ENCODE data around the gene PLXNA4.

PLXNA4 gene

DNA sequence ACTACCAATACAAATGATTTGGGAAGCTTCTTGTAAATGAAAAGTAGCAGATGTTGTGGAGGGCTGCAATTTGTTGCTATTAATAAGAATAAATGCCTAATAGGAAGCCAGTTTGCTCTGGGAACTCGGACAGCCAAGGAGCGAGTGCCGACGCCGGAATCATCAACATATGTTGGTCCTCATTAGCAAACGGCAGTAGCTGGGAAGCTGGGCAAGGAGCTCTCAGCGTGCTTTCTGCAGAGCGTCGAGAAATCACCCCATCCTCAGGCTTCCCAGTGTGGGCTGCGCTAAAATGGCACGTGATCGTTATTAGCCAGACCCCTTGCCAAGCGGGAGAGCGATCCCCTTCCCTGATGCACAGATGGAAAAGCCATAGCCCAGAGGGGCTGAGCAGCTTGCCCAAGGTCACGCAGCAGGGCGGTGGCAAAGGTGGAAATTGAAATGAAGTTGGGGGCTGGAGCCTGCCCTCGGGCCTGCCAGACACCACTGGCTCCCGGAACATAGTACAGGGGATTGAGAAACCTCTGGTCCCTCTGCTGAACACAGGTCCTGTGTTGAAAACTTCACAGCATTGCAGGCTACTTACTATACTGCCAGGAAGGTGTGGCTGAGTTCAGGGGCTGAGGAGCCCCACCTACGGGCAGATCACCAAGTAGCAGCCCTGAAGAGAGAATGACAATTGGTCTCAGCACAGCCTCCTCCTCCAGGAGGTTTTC lies 326.9 kb downstream of the PLXNA4 start:
- H2AFZ ChIP-seq (ENCODE audit: insufficient read depth, low read length, poor library complexity) = no peak overlapping the region
- no peak overlapping the region for H3K4me3 ChIP-seq (ENCODE audit: low read depth, low read length)
- no peaks in the 10 kb centered on the region for H3K79me2 ChIP-seq (ENCODE audit: control insufficient read depth, insufficient read depth, low read length, poor library complexity)
- no CpG with 5 or more reads among the region's 19 CpGs for WGBS (ENCODE audit: extremely low coverage, insufficient coverage, insufficient read length)
- no peaks in the 10 kb centered on the region for H3K79me1 ChIP-seq (ENCODE audit: low read length)
- no peak overlapping the region for H2BK120ac ChIP-seq (ENCODE audit: insufficient read depth, low read length, poor library complexity)
- H2BK5ac ChIP-seq (ENCODE audit: low read depth, low read length, poor library complexity) = no peak overlapping the region
- H3K4me1 ChIP-seq (ENCODE audit: control insufficient read depth in 1 of 2, insufficient read depth in 2 of 2, low read length in 2 of 2) = no peaks in the 10 kb centered on the region
- no peak overlapping the region for H3K4ac ChIP-seq (ENCODE audit: low read depth, low read length)
- no peak overlapping the region for H3K4me2 ChIP-seq (ENCODE audit: low read length)
- no peak overlapping the region for H2BK12ac ChIP-seq (ENCODE audit: low read length)
- H4K8ac ChIP-seq (ENCODE audit: low read depth, low read length) = no peak overlapping the region
- peak; percentile 19 to 22 for DNase-seq
- no peak overlapping the region for H3K27ac ChIP-seq (ENCODE audit: low read depth, low read length)
- no peak overlapping the region for H4K91ac ChIP-seq (ENCODE audit: low read depth, low read length)
- no peak overlapping the region for H3K9ac ChIP-seq (ENCODE audit: low read length)
- H2AK5ac ChIP-seq (ENCODE audit: low read length) = no peak overlapping the region
- no peak overlapping the region for H3K18ac ChIP-seq (ENCODE audit: low read length)
- H3K36me3 ChIP-seq (ENCODE audit: control insufficient read depth in 1 of 2, insufficient read depth in 2 of 2, low read length in 2 of 2) = no peaks in the 10 kb centered on the region
- peaks cover 4% of the 10 kb centered on the region for H3K9me3 ChIP-seq (ENCODE audit: insufficient read depth, low read depth, low read length)
- no peak overlapping the region for H3K14ac ChIP-seq (ENCODE audit: low read length)
- H3K23ac ChIP-seq (ENCODE audit: low read length) = no peak overlapping the region
- H4K12ac ChIP-seq (ENCODE audit: low read depth, low read length) = no peak overlapping the region
- H3K27me3 ChIP-seq (ENCODE audit: insufficient read depth, low read length) = no peaks in the 10 kb centered on the region

DNA sequence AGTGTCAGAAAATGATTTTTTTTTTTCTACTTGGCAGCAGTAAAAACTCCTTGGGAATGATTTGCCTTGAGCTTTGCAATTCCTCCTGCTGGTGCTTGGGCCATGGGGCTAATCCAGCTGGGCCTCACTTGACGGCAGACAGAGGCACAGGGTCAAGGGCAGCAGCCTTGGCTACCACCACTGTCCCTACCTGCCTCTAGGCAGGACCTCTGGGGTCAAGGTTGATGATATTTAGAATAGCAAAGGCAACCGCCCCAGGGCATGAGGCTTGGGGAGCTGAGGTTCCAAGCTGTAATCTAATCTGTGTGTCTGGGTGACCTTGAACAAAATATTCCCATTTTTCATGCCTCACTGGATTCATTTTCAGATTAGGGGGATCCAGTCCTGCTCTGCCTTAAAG lies 327.4 kb downstream of the PLXNA4 start:
- no peak overlapping the region for H2AK5ac ChIP-seq (ENCODE audit: low read length)
- no peak overlapping the region for H3K4me2 ChIP-seq (ENCODE audit: low read length)
- no peaks in the 10 kb centered on the region for H3K79me2 ChIP-seq (ENCODE audit: control insufficient read depth, insufficient read depth, low read length, poor library complexity)
- H3K18ac ChIP-seq (ENCODE audit: low read length) = no peak overlapping the region
- H3K9me3 ChIP-seq (ENCODE audit: insufficient read depth, low read depth, low read length) = peaks cover 4% of the 10 kb centered on the region
- H4K8ac ChIP-seq (ENCODE audit: low read depth, low read length) = no peak overlapping the region
- H2AFZ ChIP-seq (ENCODE audit: insufficient read depth, low read length, poor library complexity) = no peak overlapping the region
- H3K36me3 ChIP-seq (ENCODE audit: control insufficient read depth in 1 of 2, insufficient read depth in 2 of 2, low read length in 2 of 2) = no peaks in the 10 kb centered on the region
- no peak overlapping the region for H2BK12ac ChIP-seq (ENCODE audit: low read length)
- H3K4me1 ChIP-seq (ENCODE audit: control insufficient read depth in 1 of 2, insufficient read depth in 2 of 2, low read length in 2 of 2) = no peaks in the 10 kb centered on the region
- no CpG with 5 or more reads among the region's 2 CpGs for WGBS (ENCODE audit: extremely low coverage, insufficient coverage, insufficient read length)
- no peaks in the 10 kb centered on the region for H3K27me3 ChIP-seq (ENCODE audit: insufficient read depth, low read length)
- no peak overlapping the region for H3K27ac ChIP-seq (ENCODE audit: low read depth, low read length)
- no peak overlapping the region for H3K4me3 ChIP-seq (ENCODE audit: low read depth, low read length)
- no peak overlapping the region for H3K9ac ChIP-seq (ENCODE audit: low read length)
- DNase-seq = no peak
- H4K12ac ChIP-seq (ENCODE audit: low read depth, low read length) = no peak overlapping the region
- no peak overlapping the region for H3K14ac ChIP-seq (ENCODE audit: low read length)
- H3K79me1 ChIP-seq (ENCODE audit: low read length) = no peaks in the 10 kb centered on the region
- no peak overlapping the region for H4K91ac ChIP-seq (ENCODE audit: low read depth, low read length)
- H2BK5ac ChIP-seq (ENCODE audit: low read depth, low read length, poor library complexity) = no peak overlapping the region
- H3K23ac ChIP-seq (ENCODE audit: low read length) = no peak overlapping the region
- no peak overlapping the region for H3K4ac ChIP-seq (ENCODE audit: low read depth, low read length)
- H2BK120ac ChIP-seq (ENCODE audit: insufficient read depth, low read length, poor library complexity) = no peak overlapping the region

DNA sequence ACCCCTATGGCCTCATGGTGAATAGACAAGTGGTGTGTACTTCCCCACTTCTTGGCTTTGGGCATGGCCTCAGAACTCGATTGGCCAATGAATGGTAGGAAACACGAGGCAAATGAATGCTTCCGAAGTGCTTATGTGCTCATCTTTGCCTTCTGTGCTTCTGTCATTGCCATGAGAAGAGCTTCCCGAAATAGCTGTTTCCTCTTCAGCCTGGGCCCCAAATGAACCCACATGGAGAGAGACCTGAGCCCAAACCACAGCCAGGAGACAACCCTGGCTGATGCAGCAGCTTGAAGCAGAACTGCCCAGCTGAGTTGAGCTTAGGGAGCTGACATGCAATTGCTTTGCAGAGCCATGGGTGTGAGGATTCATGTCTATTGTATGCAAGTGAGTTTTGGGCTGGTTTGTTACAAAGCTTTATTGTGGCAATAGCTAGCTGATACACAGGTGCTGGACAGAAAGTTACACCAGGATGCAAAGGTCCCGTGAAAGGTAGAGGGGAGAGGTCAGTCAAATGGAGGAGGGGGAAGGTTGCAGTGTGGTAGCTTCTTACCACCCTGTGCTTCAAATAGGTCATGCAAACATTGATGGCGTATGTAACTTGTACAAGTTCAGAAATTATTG lies 328.2 kb downstream of the PLXNA4 start:
- no CpG with 5 or more reads among the region's 6 CpGs for WGBS (ENCODE audit: extremely low coverage, insufficient coverage, insufficient read length)
- no peaks in the 10 kb centered on the region for H3K36me3 ChIP-seq (ENCODE audit: control insufficient read depth in 1 of 2, insufficient read depth in 2 of 2, low read length in 2 of 2)
- no peaks in the 10 kb centered on the region for H3K79me2 ChIP-seq (ENCODE audit: control insufficient read depth, insufficient read depth, low read length, poor library complexity)

DNA sequence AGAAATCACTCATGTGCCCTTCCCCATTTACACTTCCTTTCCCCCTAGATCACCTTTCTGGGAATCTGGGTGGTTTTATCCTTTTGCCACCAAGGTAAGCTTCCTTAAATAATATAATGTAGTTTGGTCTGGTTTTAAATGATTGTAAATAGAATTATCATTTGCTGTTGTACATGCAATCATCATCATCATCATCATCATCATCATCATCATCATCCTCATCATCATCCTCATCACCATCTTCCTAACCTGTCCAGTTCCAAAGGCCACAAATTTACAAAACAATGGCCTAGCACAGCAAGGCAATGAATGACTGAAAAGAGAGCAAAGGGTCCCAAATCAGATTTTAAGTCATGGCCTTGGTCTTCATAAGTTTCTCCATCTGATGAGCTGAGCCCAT lies 329.7 kb downstream of the PLXNA4 start:
- no peaks in the 10 kb centered on the region for H3K79me2 ChIP-seq (ENCODE audit: control insufficient read depth, insufficient read depth, low read length, poor library complexity)
- H4K8ac ChIP-seq (ENCODE audit: low read depth, low read length) = no peak overlapping the region
- H2BK5ac ChIP-seq (ENCODE audit: low read depth, low read length, poor library complexity) = no peak overlapping the region
- H4K12ac ChIP-seq (ENCODE audit: low read depth, low read length) = no peak overlapping the region
- no peak overlapping the region for H2BK12ac ChIP-seq (ENCODE audit: low read length)
- no peak overlapping the region for H2BK120ac ChIP-seq (ENCODE audit: insufficient read depth, low read length, poor library complexity)
- H4K91ac ChIP-seq (ENCODE audit: low read depth, low read length) = no peak overlapping the region
- no peak overlapping the region for H3K27ac ChIP-seq (ENCODE audit: low read depth, low read length)
- no peak overlapping the region for H3K4ac ChIP-seq (ENCODE audit: low read depth, low read length)
- H3K36me3 ChIP-seq (ENCODE audit: control insufficient read depth in 1 of 2, insufficient read depth in 2 of 2, low read length in 2 of 2) = no peaks in the 10 kb centered on the region
- no peak overlapping the region for H3K4me2 ChIP-seq (ENCODE audit: low read length)
- no peak overlapping the region for H3K4me3 ChIP-seq (ENCODE audit: low read depth, low read length)
- H2AFZ ChIP-seq (ENCODE audit: insufficient read depth, low read length, poor library complexity) = no peak overlapping the region
- H3K23ac ChIP-seq (ENCODE audit: low read length) = no peak overlapping the region
- H3K27me3 ChIP-seq (ENCODE audit: insufficient read depth, low read length) = no peaks in the 10 kb centered on the region
- H3K4me1 ChIP-seq (ENCODE audit: control insufficient read depth in 1 of 2, insufficient read depth in 2 of 2, low read length in 2 of 2) = no peaks in the 10 kb centered on the region
- H3K14ac ChIP-seq (ENCODE audit: low read length) = no peak overlapping the region
- no peak overlapping the region for H3K18ac ChIP-seq (ENCODE audit: low read length)
- H3K79me1 ChIP-seq (ENCODE audit: low read length) = no peaks in the 10 kb centered on the region
- H2AK5ac ChIP-seq (ENCODE audit: low read length) = no peak overlapping the region
- peaks cover 4% of the 10 kb centered on the region for H3K9me3 ChIP-seq (ENCODE audit: insufficient read depth, low read depth, low read length)
- no peak for DNase-seq
- H3K9ac ChIP-seq (ENCODE audit: low read length) = no peak overlapping the region

More for the DNA sequence above, 328.2 kb downstream of the PLXNA4 start:
- Histone ChIP-seq H4K8ac (ENCODE audit: low read depth, low read length) (no peak overlapping the region), H3K14ac (ENCODE audit: low read length) (no peak overlapping the region), H3K4me3 (ENCODE audit: low read depth, low read length) (no peak overlapping the region), H2AFZ (ENCODE audit: insufficient read depth, low read length, poor library complexity) (no peak overlapping the region), H4K91ac (ENCODE audit: low read depth, low read length) (no peak overlapping the region), H3K23ac (ENCODE audit: low read length) (no peak overlapping the region), H3K27ac (ENCODE audit: low read depth, low read length) (no peak overlapping the region), H3K4ac (ENCODE audit: low read depth, low read length) (no peak overlapping the region), H2BK120ac (ENCODE audit: insufficient read depth, low read length, poor library complexity) (no peak overlapping the region), H3K4me2 (ENCODE audit: low read length) (no peak overlapping the region), H3K9me3 (ENCODE audit: insufficient read depth, low read depth, low read length) (peaks cover 4% of the 10 kb centered on the region), H2BK5ac (ENCODE audit: low read depth, low read length, poor library complexity) (no peak overlapping the region), H3K4me1 (ENCODE audit: control insufficient read depth in 1 of 2, insufficient read depth in 2 of 2, low read length in 2 of 2) (no peaks in the 10 kb centered on the region), H3K27me3 (ENCODE audit: insufficient read depth, low read length) (no peaks in the 10 kb centered on the region), H2BK12ac (ENCODE audit: low read length) (no peak overlapping the region), H3K9ac (ENCODE audit: low read length) (no peak overlapping the region), H3K18ac (ENCODE audit: low read length) (no peak overlapping the region), H4K12ac (ENCODE audit: low read depth, low read length) (no peak overlapping the region), H3K79me1 (ENCODE audit: low read length) (no peaks in the 10 kb centered on the region), H2AK5ac (ENCODE audit: low read length) (no peak overlapping the region)
- no peak for DNase-seq

Data from trophoblast cell (in vitro differentiated cells and primary cell).